GF-D8 (cell line): Measurements from ENCODE around the gene CLN5.
"Not testable (repeated sequence)": the region's sequence is repeated elsewhere in the genome, so short reads cannot be mapped to it uniquely, and the experiment has no call there.

ENCODE experiments used
- DNase-seq: peaks from one replicate; lab custom pipeline; 2025; lab: John Stamatoyannopoulos, UW

The CLN5 gene

GRCh38 chr13:76991796-76992547, at the start of gene CLN5:
CLN5 (plus strand) TSS chr13:76992081; CDS start chr13:76992099, 18 bp downstream.
- peak; percentile 86 for DNase-seq

- DNase-seq: no peak
These were observed 49.5 kb upstream of the CLN5 start for GRCh38 chr13:76942363-76942762.

GRCh38 chr13:76943646-76944045, 48.2 kb upstream of the CLN5 start:
- no peak for DNase-seq

GRCh38 chr13:76944456-76944855, 47.4 kb upstream of the CLN5 start:
- DNase-seq: no peak

- peak; percentile 22 for DNase-seq
These were observed 43.7 kb upstream of the CLN5 start, which contains the start of gene ACOD1 for GRCh38 chr13:76948149-76948548. ACOD1 (plus strand) TSS chr13:76948511; CDS start chr13:76948559, 48 bp downstream.

- DNase-seq: no peak
These were observed 41.8 kb upstream of the CLN5 start for GRCh38 chr13:76950101-76950500.

GRCh38 chr13:76953968-76954367, 37.9 kb upstream of the CLN5 start:
- DNase-seq: no peak

- no peak for DNase-seq
These were observed 37.3 kb upstream of the CLN5 start for GRCh38 chr13:76954538-76954937.

GRCh38 chr13:76955193-76955592, 36.7 kb upstream of the CLN5 start:
- no peak for DNase-seq

GRCh38 chr13:76955661-76956060, 36.2 kb upstream of the CLN5 start:
- no peak for DNase-seq

GRCh38 chr13:76958841-76959432, 32.9 kb upstream of the CLN5 start:
- no peak for DNase-seq

- not testable (repeated sequence) for DNase-seq
These were observed 32.1 kb upstream of the CLN5 start for GRCh38 chr13:76959734-76960133.

- no peak for DNase-seq
These were observed 26.0 kb upstream of the CLN5 start for GRCh38 chr13:76965759-76966421.

- DNase-seq: no peak
These were observed 24.9 kb upstream of the CLN5 start for GRCh38 chr13:76967031-76967430.

GRCh38 chr13:76968041-76968440, 23.8 kb upstream of the CLN5 start:
- DNase-seq: no peak

- DNase-seq: no peak
These were observed 22.2 kb upstream of the CLN5 start for GRCh38 chr13:76969488-76970365.

- DNase-seq: no peak
These were observed 20.7 kb upstream of the CLN5 start for GRCh38 chr13:76971215-76971614.

GRCh38 chr13:76971851-76972829, 19.7 kb upstream of the CLN5 start:
- no peak for DNase-seq

GRCh38 chr13:76973920-76974617, 17.8 kb upstream of the CLN5 start:
- no peak for DNase-seq

- DNase-seq: no peak
These were observed 17.3 kb upstream of the CLN5 start for GRCh38 chr13:76974618-76974975.
